RCC 7860 (cell line): ENCODE measurements around the gene NKAIN2.

Source experiments
- DNase-seq: peaks from one replicate; pipeline ENCODE4 v3.0.0-alpha.2; 2015; ENCODE audit warnings: low spot score
- FAIRE-seq: peaks from 2 replicates; lab custom pipeline; 2012; peaks lifted over from hg19 to GRCh38; lab: Jason Lieb, UNC

The NKAIN2 gene

GRCh38 chr6:124783344-124783743 lies 979.7 kb downstream of the NKAIN2 start:
- no peak for FAIRE-seq
- DNase-seq: no peak

- DNase-seq: no peak
Measured at GRCh38 chr6:124791156-124791555, 987.5 kb downstream of the NKAIN2 start.

GRCh38 chr6:124792386-124792785 lies 988.7 kb downstream of the NKAIN2 start:
- FAIRE-seq (no peak), DNase-seq (no peak)

More at GRCh38 chr6:124791156-124791555, 987.5 kb downstream of the NKAIN2 start:
- FAIRE-seq: no peak

GRCh38 chr6:124793398-124793797 lies 989.7 kb downstream of the NKAIN2 start:
- FAIRE-seq (no peak), DNase-seq (no peak)

- FAIRE-seq (no peak), DNase-seq (no peak)
Measured at GRCh38 chr6:124795643-124796463, 992.2 kb downstream of the NKAIN2 start.

GRCh38 chr6:124796464-124796970 lies 992.9 kb downstream of the NKAIN2 start:
- DNase-seq: no peak

GRCh38 chr6:124797224-124797623 lies 993.6 kb downstream of the NKAIN2 start:
- FAIRE-seq: no peak
- DNase-seq: no peak

More at GRCh38 chr6:124796464-124796970, 992.9 kb downstream of the NKAIN2 start:
- no peak for FAIRE-seq

GRCh38 chr6:124798942-124799496 lies 995.4 kb downstream of the NKAIN2 start:
- FAIRE-seq (no peak), DNase-seq (no peak)

- no peak for DNase-seq
- FAIRE-seq: no peak
Measured at GRCh38 chr6:124799638-124800037, 996.0 kb downstream of the NKAIN2 start.

- DNase-seq (no peak), FAIRE-seq (no peak)
Measured at GRCh38 chr6:124800222-124800621, 996.6 kb downstream of the NKAIN2 start.

- DNase-seq: no peak
- FAIRE-seq: no peak
Measured at GRCh38 chr6:124812067-124812466, 1008.4 kb downstream of the NKAIN2 start.

GRCh38 chr6:124819346-124819745 lies 1015.7 kb downstream of the NKAIN2 start:
- DNase-seq: no peak
- FAIRE-seq: no peak

GRCh38 chr6:124822204-124822613 lies 1018.5 kb downstream of the NKAIN2 start:
- DNase-seq (no peak), FAIRE-seq (no peak)

GRCh38 chr6:124822721-124823120 lies 1019.1 kb downstream of the NKAIN2 start:
- FAIRE-seq: no peak
- no peak for DNase-seq

- FAIRE-seq (no peak), DNase-seq (no peak)
Measured at GRCh38 chr6:124823240-124824111, 1019.8 kb downstream of the NKAIN2 start.

- FAIRE-seq: no peak
- DNase-seq: no peak
Measured at GRCh38 chr6:124825564-124825963, 1021.9 kb downstream of the NKAIN2 start.

- no peak for FAIRE-seq
- DNase-seq: no peak
Measured at GRCh38 chr6:124829822-124830221, 1026.2 kb downstream of the NKAIN2 start.

- FAIRE-seq: peak; percentile 80
- no peak for DNase-seq
Measured at GRCh38 chr6:124830506-124830905, 1026.8 kb downstream of the NKAIN2 start.

GRCh38 chr6:124854338-124854922 lies 1050.8 kb downstream of the NKAIN2 start:
- FAIRE-seq (peak; percentile 75), DNase-seq (no peak)

- no peak for FAIRE-seq
Measured at GRCh38 chr6:124857746-124858145, 1054.1 kb downstream of the NKAIN2 start.

GRCh38 chr6:124858564-124858963 lies 1054.9 kb downstream of the NKAIN2 start:
- FAIRE-seq (no peak), DNase-seq (no peak)

More at GRCh38 chr6:124857746-124858145, 1054.1 kb downstream of the NKAIN2 start:
- DNase-seq: no peak
